HuH-7 (cell line): ENCODE results near the gene VPS26B.
A peak's percentile ranks its signal among the peaks of the same experiment; 100 is the strongest.
"Not testable (repeated sequence)": the region's sequence is repeated elsewhere in the genome, so short reads cannot be mapped to it uniquely, and the experiment has no call there.

Experiments
- DNase-seq: peaks from one replicate; pipeline ENCODE4 v3.0.0; 2011; ENCODE audit warnings: low spot score

VPS26B gene

DNA sequence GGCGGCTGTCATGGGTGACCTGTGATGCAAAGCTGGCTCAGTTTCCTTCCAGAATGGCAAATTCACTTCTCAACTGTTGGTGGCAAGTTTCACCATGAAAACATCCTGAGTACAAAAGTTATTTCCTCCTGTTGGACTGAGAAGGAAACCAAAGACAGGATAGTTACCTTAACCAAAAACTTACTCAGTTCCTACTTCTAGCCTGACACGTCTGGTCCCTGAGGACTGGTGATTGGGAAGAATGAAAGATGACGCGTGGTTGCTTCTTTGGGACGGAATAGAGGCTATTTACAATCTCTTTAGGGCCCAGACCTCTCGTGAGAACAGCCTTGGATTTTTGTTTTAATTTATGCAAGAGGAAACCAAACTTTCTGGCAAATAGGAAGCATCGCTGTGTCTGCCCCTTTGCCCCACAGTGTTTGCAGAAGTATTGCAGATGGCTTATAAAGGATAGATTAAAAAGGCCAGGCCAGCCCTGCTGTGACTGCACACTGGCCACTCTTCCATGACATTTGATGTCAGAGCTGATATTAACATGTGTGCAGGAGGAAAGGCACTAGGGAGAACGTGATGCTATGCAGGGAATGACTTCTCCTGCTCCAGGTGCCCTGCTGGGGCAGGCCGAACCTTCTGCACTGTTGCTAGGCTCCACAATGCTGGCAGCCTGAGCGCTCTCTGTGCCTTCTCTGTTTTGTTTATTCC, 7.6 kb downstream of the VPS26B start:
- DNase-seq: no peak

GRCh38 chr11:134233729-134234179, 9.3 kb downstream of the VPS26B start:
- no peak for DNase-seq

- DNase-seq: no peak
Measured at GRCh38 chr11:134235399-134235798, 10.9 kb downstream of the VPS26B start.

DNA sequence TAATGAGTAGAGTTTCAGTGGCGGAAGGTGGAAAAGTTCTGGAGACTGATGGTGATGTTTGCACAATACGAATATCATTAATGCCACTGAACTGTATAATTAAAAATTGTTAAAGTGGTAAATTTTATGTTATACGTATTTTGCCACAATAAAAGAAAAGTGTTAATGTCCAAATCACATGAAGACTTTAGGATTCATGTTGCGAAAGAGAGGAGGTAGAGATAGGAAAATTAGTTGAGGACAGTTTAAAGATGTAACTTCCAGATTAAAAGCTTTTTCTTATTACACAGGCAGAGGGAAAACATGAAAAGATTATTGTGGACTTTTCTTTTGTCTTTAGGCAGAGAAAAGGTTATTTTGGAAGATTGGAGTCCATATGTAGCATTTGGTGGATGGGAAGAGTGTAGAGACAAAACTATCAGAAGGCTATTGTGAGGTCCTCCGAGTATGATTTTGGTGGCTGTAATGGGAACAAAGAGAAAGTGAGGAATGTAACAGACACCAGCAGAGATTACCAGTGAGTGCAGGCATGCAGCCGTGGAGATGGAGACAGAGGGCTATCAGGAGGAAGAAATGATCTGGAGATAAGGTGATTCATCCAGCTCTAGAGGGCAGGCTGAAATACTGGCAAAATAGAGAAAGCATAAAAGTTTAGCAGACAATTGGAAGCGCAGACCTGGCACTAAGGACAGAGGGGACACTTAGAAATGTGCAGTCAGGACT, 12.5 kb downstream of the VPS26B start:
- DNase-seq: no peak

GRCh38 chr11:134237557-134237922, 13.1 kb downstream of the VPS26B start:
- no peak for DNase-seq

DNA sequence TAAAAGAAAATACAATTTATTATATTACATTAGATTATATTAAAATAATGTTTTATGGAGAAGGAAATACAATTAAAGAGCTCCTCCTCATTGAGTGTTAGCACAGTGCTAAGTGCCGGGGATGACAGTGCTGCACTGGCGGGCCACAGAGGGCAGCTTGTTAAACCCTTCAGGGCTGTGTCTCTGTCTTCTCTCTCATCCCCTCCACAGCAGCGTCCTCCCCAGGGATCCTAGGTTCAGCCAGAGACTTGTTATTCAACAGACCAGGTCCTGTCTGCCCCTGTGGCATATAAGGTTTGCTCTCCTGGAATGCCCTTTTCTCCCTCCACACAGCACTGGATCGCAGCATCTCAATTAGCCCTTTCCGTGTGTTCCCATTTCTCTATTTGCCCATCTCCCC, 14.5 kb downstream of the VPS26B start:
- no peak for DNase-seq

GRCh38 chr11:134240592-134240991, 16.1 kb downstream of the VPS26B start:
- DNase-seq: no peak

- no peak for DNase-seq
Measured at GRCh38 chr11:134242376-134242775, 17.9 kb downstream of the VPS26B start.

DNA sequence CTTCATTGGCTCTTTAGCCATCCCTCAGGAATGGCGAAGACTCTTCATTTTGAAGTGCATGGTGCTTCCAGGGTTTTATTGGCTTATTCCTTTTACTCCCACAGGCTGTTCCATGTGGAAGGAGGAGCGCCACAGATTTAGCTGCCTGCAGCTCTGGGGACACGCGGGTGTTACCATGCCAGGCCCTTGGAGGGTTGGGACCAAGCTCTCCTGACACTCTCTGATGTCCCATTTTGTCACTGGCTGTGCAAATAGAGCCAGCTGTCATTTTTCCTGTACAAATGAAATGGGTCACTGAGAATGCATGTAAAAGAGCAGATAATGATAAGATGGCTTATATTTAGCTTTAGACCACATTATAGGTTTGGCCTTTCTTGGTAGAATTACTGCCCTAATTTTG, 19.4 kb downstream of the VPS26B start:
- no peak for DNase-seq

GRCh38 chr11:134244593-134244992, 20.1 kb downstream of the VPS26B start:
- peak; percentile 36 for DNase-seq

GRCh38 chr11:134245434-134245833, 21.0 kb downstream of the VPS26B start:
- no peak for DNase-seq

DNA sequence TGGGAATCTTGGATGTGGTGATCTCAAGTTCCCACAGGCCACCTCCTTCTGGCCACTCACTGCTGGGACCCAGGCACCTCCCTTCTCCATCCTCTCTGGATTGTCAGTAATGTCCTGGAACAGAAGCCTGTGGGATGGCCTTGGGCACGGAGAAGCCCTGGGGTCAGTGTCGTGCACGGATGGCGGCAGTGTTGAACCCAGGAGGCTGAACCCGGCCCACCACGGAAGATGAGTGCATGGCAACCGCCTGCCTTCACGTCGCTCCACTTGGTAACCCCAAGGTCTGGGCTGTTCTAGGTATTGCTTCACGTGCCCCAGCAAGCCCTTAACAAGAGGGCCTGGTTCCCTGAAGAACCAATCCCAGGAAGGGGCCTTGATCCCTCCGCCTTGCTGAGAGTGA, 21.6 kb downstream of the VPS26B start:
- no peak for DNase-seq

GRCh38 chr11:134246678-134247077, 22.2 kb downstream of the VPS26B start:
- DNase-seq: no peak

DNA sequence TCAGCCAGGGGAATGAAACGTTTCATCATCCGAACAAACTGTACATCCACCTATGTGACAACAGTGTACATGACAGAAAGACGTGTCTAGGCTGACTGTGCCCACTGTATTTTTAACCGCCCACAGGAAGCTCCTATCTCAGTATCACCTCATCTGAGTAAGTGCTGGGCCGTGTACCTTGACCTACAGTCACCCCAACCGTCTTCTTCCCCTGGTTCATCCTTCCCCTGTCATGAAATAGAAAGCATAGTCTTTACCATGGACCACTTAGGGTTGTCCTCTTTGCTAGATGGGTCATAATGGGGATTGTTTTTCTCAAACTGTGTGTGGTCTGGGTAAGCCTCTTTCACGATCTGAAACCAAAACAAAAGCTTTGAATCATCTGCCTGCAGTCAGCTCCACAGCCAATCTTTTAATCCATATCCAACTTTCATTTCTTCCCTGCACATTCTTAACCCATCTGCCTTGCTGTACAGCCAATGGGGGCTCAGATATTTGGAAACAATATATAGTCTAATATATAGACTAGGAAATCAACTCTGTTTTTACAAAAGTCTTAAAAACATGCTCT, 24.5 kb downstream of the VPS26B start:
- no peak for DNase-seq

DNA sequence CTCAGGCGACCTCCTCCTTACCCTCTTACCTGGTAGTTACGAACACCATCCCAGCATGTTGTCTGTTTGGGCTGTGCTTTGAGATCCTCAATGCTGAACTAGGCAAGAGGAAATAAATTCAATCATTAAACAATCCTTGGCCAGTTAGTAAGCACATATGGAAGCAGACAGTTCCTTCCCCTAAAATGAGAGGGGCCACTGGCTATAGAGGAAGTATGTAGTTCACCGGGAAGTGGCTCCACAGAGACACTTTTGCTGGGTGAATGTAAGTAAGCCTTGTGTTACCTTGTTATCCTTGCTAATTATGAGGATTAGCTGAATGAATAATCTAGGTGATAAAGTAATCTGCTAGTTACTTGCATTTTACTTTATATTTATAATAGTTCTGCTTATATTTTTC, 25.8 kb downstream of the VPS26B start:
- DNase-seq: no peak

- no peak for DNase-seq
Measured at GRCh38 chr11:134250675-134251074, 26.2 kb downstream of the VPS26B start.

DNA sequence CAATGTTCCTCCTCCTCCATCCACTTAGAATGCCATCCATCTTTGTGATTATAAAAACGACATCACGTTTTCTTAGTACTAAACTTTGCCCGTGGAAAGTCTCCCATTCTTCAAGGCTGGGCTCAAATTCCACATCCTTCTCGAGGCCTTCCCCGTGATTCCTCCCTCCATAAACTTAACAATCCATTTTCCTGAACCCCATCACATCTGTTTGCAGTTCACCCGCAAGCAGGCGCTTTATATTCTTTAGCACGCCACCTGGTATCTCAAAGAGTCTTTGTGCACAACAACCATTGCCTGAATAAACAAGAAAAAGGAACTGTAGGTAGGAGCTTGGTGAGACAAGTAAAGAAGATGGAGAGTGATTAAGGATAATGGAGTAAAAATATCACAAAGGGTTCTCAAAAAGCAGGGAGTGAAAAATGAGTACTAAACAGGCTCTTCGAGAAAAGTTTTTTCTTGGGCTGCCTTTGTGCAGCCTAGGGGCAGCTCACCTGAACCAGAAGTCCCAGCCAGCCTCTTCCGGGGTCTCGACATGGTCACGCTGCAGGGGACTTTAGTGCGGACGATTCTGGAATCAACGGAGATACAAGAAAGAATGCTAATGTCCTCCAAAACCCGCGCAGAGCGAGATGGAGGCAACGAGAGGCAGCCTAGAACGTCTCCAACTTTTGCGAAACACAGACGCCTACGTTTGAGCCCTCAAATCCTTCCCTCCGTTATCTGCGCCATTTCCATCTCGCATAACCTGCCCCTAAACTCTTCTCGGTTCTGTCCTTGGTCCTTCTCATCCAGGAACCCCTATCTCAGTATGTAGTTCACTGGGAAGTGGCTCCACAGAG, 28.1 kb downstream of the VPS26B start:
- no peak for DNase-seq

GRCh38 chr11:134253188-134253993, 28.9 kb downstream of the VPS26B start, which contains the start of the genes ACAD8 and THYN1:
ACAD8 (plus strand) TSS chr11:134253568; CDS start chr11:134253601, 33 bp downstream.
THYN1 (minus strand) TSS chr11:134253352; CDS start chr11:134252882, 470 bp downstream.
- peak; percentile 84 for DNase-seq

GRCh38 chr11:134254433-134255183, 30.1 kb downstream of the VPS26B start:
- DNase-seq: no peak

DNA sequence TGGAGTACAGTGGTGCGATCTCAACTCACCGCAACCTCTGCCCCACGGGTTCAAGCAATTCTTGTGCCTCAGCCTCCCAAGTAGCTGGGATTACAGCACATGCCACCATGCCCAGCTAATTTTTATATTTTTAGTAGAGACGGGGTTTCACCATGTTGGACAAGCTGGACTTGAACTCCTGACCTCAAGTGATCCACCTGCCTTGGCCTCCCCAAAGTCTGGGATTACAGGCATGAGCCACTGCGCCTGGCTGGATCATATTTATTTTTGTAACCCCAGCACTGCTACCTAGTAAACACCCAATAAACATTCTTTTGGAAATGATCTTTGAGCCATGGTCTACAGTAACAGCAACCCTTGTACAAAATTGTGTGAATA, 30.7 kb downstream of the VPS26B start:
- not testable (repeated sequence) for DNase-seq

DNA sequence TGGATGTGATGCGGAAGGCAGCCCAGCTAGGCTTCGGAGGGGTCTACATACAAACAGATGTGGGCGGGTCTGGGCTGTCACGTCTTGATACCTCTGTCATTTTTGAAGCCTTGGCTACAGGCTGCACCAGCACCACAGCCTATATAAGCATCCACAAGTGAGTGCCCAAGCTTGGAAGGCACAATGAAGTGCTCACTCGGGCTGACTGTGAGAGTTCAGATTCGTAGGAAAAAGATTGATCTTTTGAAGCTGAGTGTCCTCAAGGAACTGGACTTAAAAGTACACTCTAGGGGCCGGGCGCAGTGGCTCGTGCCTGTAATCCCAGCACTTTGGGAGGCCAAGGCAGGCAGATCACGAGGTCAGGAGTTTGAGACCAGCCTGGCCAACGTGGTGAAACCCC, 32.6 kb downstream of the VPS26B start:
- no peak for DNase-seq
